SK-N-MC (cell line): ENCODE data around the gene RPL18.
"Not testable (repeated sequence)": the region's sequence is repeated elsewhere in the genome, so short reads cannot be mapped to it uniquely, and the experiment has no call there.

Experiments
- DNase-seq: peaks from one replicate; pipeline ENCODE4 v3.0.0-alpha.2; 2011; ENCODE audit warnings: low read depth, low spot score
- H3K27ac ChIP-seq: fragments of 200-600 bp; sonication (generic); 2 replicates; pipeline ENCODE4 v1.5.1; 2016; ENCODE audit warnings: mixed run types
- H3K36me3 ChIP-seq: fragments of 200-600 bp; sonication (generic); 2 replicates; pipeline ENCODE4 v1.6.1; 2017; ENCODE audit warnings: antibody characterized with exemption, low read length, mixed read lengths; ENCODE audit not compliant: insufficient read depth
- H3K4me3 ChIP-seq: fragments of 200-600 bp; sonication (generic); 2 replicates; pipeline ENCODE4 v1.5.1; 2016
- H3K9ac ChIP-seq: fragments of 200-600 bp; sonication (generic); 2 replicates; pipeline ENCODE4 v1.8.0; 2017; ENCODE audit warnings: mixed run types, mixed read lengths; ENCODE audit not compliant: insufficient read length
- H3K9me3 ChIP-seq: fragments of 200-600 bp; sonication (generic); 2 replicates; pipeline ENCODE4 v1.6.1; 2017; ENCODE audit warnings: low read depth, mild to moderate bottlenecking, antibody characterized with exemption, low read length, moderate library complexity, mixed read lengths
- EZH2 ChIP-seq: fragments of 200-600 bp; sonication (generic); IDR thresholded peaks from one replicate; pipeline ENCODE4 v1.6.1; 2017; ENCODE audit warnings: antibody characterized with exemption
- FOXP2 ChIP-seq: optimal IDR thresholded peaks from 2 replicates; pipeline ENCODE3; 2011; ENCODE audit warnings: mild to moderate bottlenecking, moderate library complexity; ENCODE audit not compliant: insufficient read depth; ENCODE audit errors: extremely low read length, control extremely low read depth
- POLR2AphosphoS5 ChIP-seq: IDR thresholded peaks from 2 replicates; pipeline ENCODE4 v1.6.1; 2012; ENCODE audit warnings: mild to moderate bottlenecking, low read depth, low read length, borderline replicate concordance

The RPL18 gene

GRCh38 chr19:48635263-48635965 is 16.4 kb upstream of the RPL18 start:
- no peak for DNase-seq
- Histone ChIP-seq H3K9me3 (no peaks in the 10 kb centered on the region), H3K9ac (peak overlapping the region; percentile 80), H3K27ac (peak overlapping the region; percentile 97), H3K36me3 (peaks cover 5% of the 10 kb centered on the region; the same call in 1 of the 2 replicates), H3K4me3 (peak overlapping the region; percentile 88)
- TF ChIP-seq EZH2, result no peak
- peak; percentile 60 for TF ChIP-seq POLR2AphosphoS5

- Histone ChIP-seq H3K36me3 (peaks cover 5% of the 10 kb centered on the region; the same call in 1 of the 2 replicates), H3K27ac (peak overlapping the region; percentile 97), H3K9ac (peak overlapping the region; percentile 78), H3K4me3 (peak overlapping the region; percentile 88), H3K9me3 (no peaks in the 10 kb centered on the region)
- peak; percentile 78; the same call in 1 of the 2 replicates for TF ChIP-seq POLR2AphosphoS5
- TF ChIP-seq EZH2, result no peak
- TF ChIP-seq FOXP2, result peak; percentile 59
- no peak for DNase-seq
Observed at GRCh38 chr19:48634424-48635262, 15.7 kb upstream of the RPL18 start.

- Histone ChIP-seq H3K4me3 (peak overlapping the region; percentile 88), H3K9ac (peak overlapping the region; percentile 78), H3K36me3 (peaks cover 5% of the 10 kb centered on the region; the same call in 1 of the 2 replicates), H3K27ac (peak overlapping the region; percentile 97), H3K9me3 (no peaks in the 10 kb centered on the region)
- no peak for DNase-seq
- TF ChIP-seq POLR2AphosphoS5 (no peak), FOXP2 (no peak), EZH2 (no peak)
Observed at GRCh38 chr19:48634036-48634342, 15.0 kb upstream of the RPL18 start.

GRCh38 chr19:48633148-48634035 is 14.4 kb upstream of the RPL18 start:
- Histone ChIP-seq H3K9me3 (no peaks in the 10 kb centered on the region), H3K9ac (peak overlapping the region; percentile 78), H3K4me3 (peak overlapping the region; percentile 88), H3K27ac (peak overlapping the region; percentile 97), H3K36me3 (peaks cover 5% of the 10 kb centered on the region; the same call in 1 of the 2 replicates)
- no peak for DNase-seq
- TF ChIP-seq FOXP2, result no peak
- no peak for TF ChIP-seq POLR2AphosphoS5
- TF ChIP-seq EZH2, result no peak

GRCh38 chr19:48632692-48633147 is 13.7 kb upstream of the RPL18 start:
- H3K36me3 ChIP-seq, result peaks cover 5% of the 10 kb centered on the region; the same call in 1 of the 2 replicates
- no peaks in the 10 kb centered on the region for H3K9me3 ChIP-seq
- peak overlapping the region; percentile 97 for H3K27ac ChIP-seq
- H3K9ac ChIP-seq, result no peak overlapping the region
- TF ChIP-seq FOXP2 (no peak), POLR2AphosphoS5 (no peak), EZH2 (no peak)
- no peak for DNase-seq
- H3K4me3 ChIP-seq, result peak overlapping the region; percentile 88

GRCh38 chr19:48632286-48632685 is 13.3 kb upstream of the RPL18 start:
- H3K36me3 ChIP-seq, H3K9ac ChIP-seq, H3K9me3 ChIP-seq, DNase-seq: not testable (repeated sequence)
- Histone ChIP-seq H3K4me3 (peak overlapping the region; percentile 88), H3K27ac (peak overlapping the region; percentile 97)

GRCh38 chr19:48631225-48631624 is 12.2 kb upstream of the RPL18 start:
- peaks cover 5% of the 10 kb centered on the region; the same call in 1 of the 2 replicates for H3K36me3 ChIP-seq
- H3K9ac ChIP-seq, result no peak overlapping the region
- DNase-seq, result no peak
- no peaks in the 10 kb centered on the region for H3K9me3 ChIP-seq
- H3K27ac ChIP-seq, result peak overlapping the region; percentile 92
- TF ChIP-seq EZH2 (no peak), FOXP2 (no peak), POLR2AphosphoS5 (no peak)
- peak overlapping the region; percentile 73 for H3K4me3 ChIP-seq
